WTC11 (cell line): ENCODE results near the gene CLUH. TPM values are rescaled to one million over a fixed set of nuclear protein-coding genes. Genes with fewer than 3 reads are reported as not detected.
A peak's percentile ranks its signal among the peaks of the same experiment; 100 is the strongest.

Experiments used
- ATAC-seq: fragments of 200-7000 bp; cut with Tn5 transposase; 2 replicates; pipeline ENCODE4 v1.10.0; 2021; ENCODE audit warnings: mild to moderate bottlenecking, moderate library complexity
- Bru-seq: library from RNA; stranded (reverse); fragments of 400-500 nt; gene quantifications from one replicate; lab custom pipeline; 2021; lab: Mats Ljungman, UMichigan
- CTCF ChIA-PET: fragments of 300-600 bp; sonication (Branson Sonifier 250); formaldehyde crosslinking; loops from one replicate; lab custom pipeline; 2021; ENCODE audit warnings: antibody characterized with exemption; lab: Charles Lee
- POLR2A ChIA-PET: fragments of 350-600 bp; sonication (Branson Sonifier 250); formaldehyde crosslinking; loops from one replicate; lab custom pipeline; 2021; ENCODE audit warnings: antibody characterized with exemption; lab: Charles Lee
- DNase-seq: peaks from one replicate; pipeline ENCODE4 v3.0.0; 2021; ENCODE audit warnings: low spot score
- H3K27ac Mint-ChIP-seq: 2 replicates; pipeline ENCODE4 v1.8.0; 2021; ENCODE audit warnings: mixed read lengths
- H3K27me3 Mint-ChIP-seq: 2 replicates; pipeline ENCODE4 v1.8.0; 2021; ENCODE audit warnings: low read depth, mild to moderate bottlenecking, moderate library complexity, mixed read lengths
- H3K36me3 Mint-ChIP-seq: 2 replicates; pipeline ENCODE4 v1.8.0; 2021; ENCODE audit warnings: mixed read lengths
- H3K4me1 Mint-ChIP-seq: 2 replicates; pipeline ENCODE4 v1.8.0; 2022; ENCODE audit warnings: mixed read lengths
- H3K4me3 Mint-ChIP-seq: 2 replicates; pipeline ENCODE4 v1.8.0; 2021; ENCODE audit warnings: mild to moderate bottlenecking, moderate library complexity, mixed read lengths
- H3K9me3 Mint-ChIP-seq: 2 replicates; pipeline ENCODE4 v1.8.0; 2021; ENCODE audit warnings: mixed read lengths
- CBFB ChIP-seq: sonication (generic); formaldehyde crosslinking; IDR thresholded peaks from 2 replicates; pipeline ENCODE4 v1.8.1; 2022; ENCODE audit warnings: mild to moderate bottlenecking, low read depth, missing genetic modification reagents
- CREM ChIP-seq: sonication (generic); formaldehyde crosslinking; IDR thresholded peaks from 2 replicates; pipeline ENCODE4 v1.8.1; 2022; ENCODE audit warnings: mild to moderate bottlenecking, missing genetic modification reagents, moderate library complexity
- E2F5 ChIP-seq: sonication (generic); formaldehyde crosslinking; IDR thresholded peaks from 2 replicates; pipeline ENCODE4 v1.8.1; 2022; ENCODE audit warnings: mild to moderate bottlenecking, moderate library complexity, missing genetic modification reagents
- ERG ChIP-seq: fragments of 250-450 bp; sonication (Bioruptor Pico); IDR thresholded peaks from 2 replicates; pipeline ENCODE4 v1.8.0; 2021; ENCODE audit warnings: mild to moderate bottlenecking
- FOXK1 ChIP-seq: sonication (generic); formaldehyde crosslinking; IDR thresholded peaks from 2 replicates; pipeline ENCODE4 v1.8.0; 2022; ENCODE audit warnings: mild to moderate bottlenecking, moderate library complexity, missing genetic modification reagents
- GABPB1 ChIP-seq: sonication (generic); formaldehyde crosslinking; IDR thresholded peaks from 2 replicates; pipeline ENCODE4 v1.8.1; 2023; ENCODE audit warnings: mild to moderate bottlenecking, missing genetic modification reagents
- KAT7 ChIP-seq: sonication (generic); formaldehyde crosslinking; IDR thresholded peaks from 2 replicates; pipeline ENCODE4 v1.8.1; 2023; ENCODE audit warnings: missing genetic modification reagents, mild to moderate bottlenecking, borderline replicate concordance
- NFE2L1 ChIP-seq: sonication (generic); formaldehyde crosslinking; IDR thresholded peaks from 2 replicates; pipeline ENCODE4 v1.8.1; 2023; ENCODE audit warnings: missing genetic modification reagents
- NR2C2 ChIP-seq: sonication (generic); formaldehyde crosslinking; IDR thresholded peaks from 2 replicates; pipeline ENCODE4 v1.8.0; 2022; ENCODE audit warnings: mild to moderate bottlenecking, missing genetic modification reagents
- SMAD4 ChIP-seq: sonication (generic); formaldehyde crosslinking; IDR thresholded peaks from 2 replicates; pipeline ENCODE4 v1.8.0; 2022; ENCODE audit warnings: mild to moderate bottlenecking, missing genetic modification reagents
- SP1 ChIP-seq: sonication (generic); formaldehyde crosslinking; conservative IDR thresholded peaks from 2 replicates; pipeline ENCODE4 v1.8.1; 2022; ENCODE audit warnings: missing genetic modification reagents
- USF2 ChIP-seq: sonication (generic); formaldehyde crosslinking; IDR thresholded peaks from 2 replicates; pipeline ENCODE4 v1.8.1; 2023; ENCODE audit warnings: mild to moderate bottlenecking, missing genetic modification reagents, moderate library complexity
- ZNF121 ChIP-seq: sonication (generic); formaldehyde crosslinking; IDR thresholded peaks from 2 replicates; pipeline ENCODE4 v1.8.0; 2023; ENCODE audit warnings: missing genetic modification reagents
- ZNF138 ChIP-seq: sonication (generic); formaldehyde crosslinking; conservative IDR thresholded peaks from 2 replicates; pipeline ENCODE4 v1.8.1; 2022; ENCODE audit warnings: mild to moderate bottlenecking, moderate library complexity, missing genetic modification reagents
- ZNF263 ChIP-seq: sonication (generic); formaldehyde crosslinking; IDR thresholded peaks from 2 replicates; pipeline ENCODE4 v1.8.1; 2022; ENCODE audit warnings: low read depth, mild to moderate bottlenecking, moderate library complexity, missing genetic modification reagents
- long read RNA-seq, 3 experiments: library from RNA in 1 of 3; library from capped mRNA in 1 of 3; library from polyadenylated mRNA in 1 of 3; unstranded in 2 of 3; stranded (forward) in 1 of 3; transcript quantifications; one replicate each; pipeline ENCODE4 v2.0.0, GENCODE V29; 2021
- total RNA-seq: library from RNA; stranded (reverse); gene quantifications from 3 replicates; pipeline ENCODE4 v1.2.3, GENCODE V29; 2021
- TF ChIP-seq, protein P1 (sequence below): sonication (generic); formaldehyde crosslinking; IDR thresholded peaks from 2 replicates; pipeline ENCODE4 v1.8.0; 2022; ENCODE audit warnings: mild to moderate bottlenecking, missing genetic modification reagents
- TF ChIP-seq, protein P2 (sequence below): sonication (generic); formaldehyde crosslinking; IDR thresholded peaks from 2 replicates; pipeline ENCODE4 v1.8.0; 2022; ENCODE audit warnings: mild to moderate bottlenecking, missing genetic modification reagents
- TF ChIP-seq, protein P3 (sequence below): sonication (generic); formaldehyde crosslinking; IDR thresholded peaks from 2 replicates; pipeline ENCODE4 v1.8.1; 2023; ENCODE audit warnings: mild to moderate bottlenecking, missing genetic modification reagents

Gene CLUH, protein sequence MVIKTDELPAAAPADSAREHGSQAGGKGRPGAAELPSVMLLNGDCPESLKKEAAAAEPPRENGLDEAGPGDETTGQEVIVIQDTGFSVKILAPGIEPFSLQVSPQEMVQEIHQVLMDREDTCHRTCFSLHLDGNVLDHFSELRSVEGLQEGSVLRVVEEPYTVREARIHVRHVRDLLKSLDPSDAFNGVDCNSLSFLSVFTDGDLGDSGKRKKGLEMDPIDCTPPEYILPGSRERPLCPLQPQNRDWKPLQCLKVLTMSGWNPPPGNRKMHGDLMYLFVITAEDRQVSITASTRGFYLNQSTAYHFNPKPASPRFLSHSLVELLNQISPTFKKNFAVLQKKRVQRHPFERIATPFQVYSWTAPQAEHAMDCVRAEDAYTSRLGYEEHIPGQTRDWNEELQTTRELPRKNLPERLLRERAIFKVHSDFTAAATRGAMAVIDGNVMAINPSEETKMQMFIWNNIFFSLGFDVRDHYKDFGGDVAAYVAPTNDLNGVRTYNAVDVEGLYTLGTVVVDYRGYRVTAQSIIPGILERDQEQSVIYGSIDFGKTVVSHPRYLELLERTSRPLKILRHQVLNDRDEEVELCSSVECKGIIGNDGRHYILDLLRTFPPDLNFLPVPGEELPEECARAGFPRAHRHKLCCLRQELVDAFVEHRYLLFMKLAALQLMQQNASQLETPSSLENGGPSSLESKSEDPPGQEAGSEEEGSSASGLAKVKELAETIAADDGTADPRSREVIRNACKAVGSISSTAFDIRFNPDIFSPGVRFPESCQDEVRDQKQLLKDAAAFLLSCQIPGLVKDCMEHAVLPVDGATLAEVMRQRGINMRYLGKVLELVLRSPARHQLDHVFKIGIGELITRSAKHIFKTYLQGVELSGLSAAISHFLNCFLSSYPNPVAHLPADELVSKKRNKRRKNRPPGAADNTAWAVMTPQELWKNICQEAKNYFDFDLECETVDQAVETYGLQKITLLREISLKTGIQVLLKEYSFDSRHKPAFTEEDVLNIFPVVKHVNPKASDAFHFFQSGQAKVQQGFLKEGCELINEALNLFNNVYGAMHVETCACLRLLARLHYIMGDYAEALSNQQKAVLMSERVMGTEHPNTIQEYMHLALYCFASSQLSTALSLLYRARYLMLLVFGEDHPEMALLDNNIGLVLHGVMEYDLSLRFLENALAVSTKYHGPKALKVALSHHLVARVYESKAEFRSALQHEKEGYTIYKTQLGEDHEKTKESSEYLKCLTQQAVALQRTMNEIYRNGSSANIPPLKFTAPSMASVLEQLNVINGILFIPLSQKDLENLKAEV (N-terminal part only)
- total RNA-seq (79.8 to 105 TPM (median 83.1 TPM) in 3 replicates), Bru-seq, nascent RNA (percentile 54 among the genes with signal in this experiment)
- long read RNA-seq, experiment 1, full-length matches to known transcripts, result 58 of 296 reads
- long read RNA-seq, experiment 1, partial matches to known transcripts, result 106 of 296 reads
- long read RNA-seq, experiment 1, other reads (novel, unspliced or antisense), result 132 of 296 reads
- long read RNA-seq, experiment 2, partial matches to known transcripts, result 39 of 67 reads
- long read RNA-seq, experiment 2, other reads (novel, unspliced or antisense), result 28 of 67 reads
- long read RNA-seq, experiment 3, partial matches to known transcripts, result 0 of 3 reads
- long read RNA-seq, experiment 3, other reads (novel, unspliced or antisense), result 3 of 3 reads

DNA sequence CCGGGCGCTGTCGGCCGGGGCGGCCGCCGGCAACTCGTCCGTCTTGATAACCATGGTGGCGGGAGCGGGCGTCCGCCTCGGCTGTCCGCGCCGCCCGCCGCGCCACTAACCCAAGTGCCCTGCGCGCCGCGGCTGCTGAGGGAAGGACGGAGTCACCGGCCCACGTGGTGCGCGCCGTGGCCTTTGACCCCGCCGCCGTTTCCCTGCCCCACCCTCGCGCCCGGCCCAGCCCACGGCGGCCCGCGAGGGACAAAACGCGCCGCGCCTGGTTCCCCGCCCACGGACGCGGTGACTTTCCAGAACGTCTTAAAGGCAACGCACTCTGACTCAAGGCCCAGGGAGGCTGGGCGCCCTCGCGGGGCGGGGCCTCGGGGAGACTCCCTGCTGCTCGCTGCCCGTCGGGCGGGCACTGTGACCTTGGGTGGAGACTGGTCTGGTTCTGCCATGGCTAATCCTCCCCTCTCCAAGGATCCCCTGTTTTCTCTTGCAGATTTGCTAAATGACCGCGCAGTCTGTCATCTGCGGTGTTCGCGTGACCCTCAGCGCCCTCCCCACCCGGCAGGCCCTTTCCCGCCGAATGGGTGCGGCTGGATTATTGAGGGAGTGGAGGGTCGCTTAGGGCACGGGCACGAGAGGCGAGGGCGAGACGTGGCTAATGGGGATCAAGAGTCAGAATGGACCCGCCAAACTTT is at the start of gene CLUH:
CLUH (minus strand) TSS at position 157 of the 692 bp plus-strand sequence; CDS start at position 54, 103 bp downstream.
- peak; percentile 88 for TF ChIP-seq NR2C2 (CRISPR knock-in tag)
- no peak for TF ChIP-seq ZNF121 (CRISPR knock-in tag)
- TF ChIP-seq ERG (CRISPR knock-in tag), result no peak
- peak; percentile 25 for TF ChIP-seq GABPB1 (CRISPR knock-in tag)
- peak; percentile 58 for TF ChIP-seq SP1
- TF ChIP-seq ZNF263 (CRISPR knock-in tag), result peak; percentile 28; the same call in 1 of the 2 replicates
- no peak for TF ChIP-seq E2F5 (CRISPR knock-in tag)
- 0 out of 2 replicates have a peak, but pooled peaks have one; percentile 47 for TF ChIP-seq NFE2L1 (CRISPR knock-in tag)
- peak; percentile 93 for TF ChIP-seq USF2
- peak; percentile 64 for TF ChIP-seq FOXK1 (CRISPR knock-in tag)
- no peak for TF ChIP-seq SMAD4
- 0 out of 2 replicates have a peak, but pooled peaks have one; percentile 15 for TF ChIP-seq CREM
- TF ChIP-seq CBFB (CRISPR knock-in tag), result 0 out of 2 replicates have a peak, but pooled peaks have one; percentile 77
- 0 out of 2 replicates have a peak, but pooled peaks have one; percentile 28 for TF ChIP-seq ZNF138
- TF ChIP-seq, protein P1, sequence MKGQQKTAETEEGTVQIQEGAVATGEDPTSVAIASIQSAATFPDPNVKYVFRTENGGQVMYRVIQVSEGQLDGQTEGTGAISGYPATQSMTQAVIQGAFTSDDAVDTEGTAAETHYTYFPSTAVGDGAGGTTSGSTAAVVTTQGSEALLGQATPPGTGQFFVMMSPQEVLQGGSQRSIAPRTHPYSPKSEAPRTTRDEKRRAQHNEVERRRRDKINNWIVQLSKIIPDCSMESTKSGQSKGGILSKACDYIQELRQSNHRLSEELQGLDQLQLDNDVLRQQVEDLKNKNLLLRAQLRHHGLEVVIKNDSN, result peak; percentile 90
- TF ChIP-seq, protein P2, sequence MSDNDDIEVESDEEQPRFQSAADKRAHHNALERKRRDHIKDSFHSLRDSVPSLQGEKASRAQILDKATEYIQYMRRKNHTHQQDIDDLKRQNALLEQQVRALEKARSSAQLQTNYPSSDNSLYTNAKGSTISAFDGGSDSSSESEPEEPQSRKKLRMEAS, result peak; percentile 27; the same call in 1 of the 2 replicates
- TF ChIP-seq, protein P3, sequence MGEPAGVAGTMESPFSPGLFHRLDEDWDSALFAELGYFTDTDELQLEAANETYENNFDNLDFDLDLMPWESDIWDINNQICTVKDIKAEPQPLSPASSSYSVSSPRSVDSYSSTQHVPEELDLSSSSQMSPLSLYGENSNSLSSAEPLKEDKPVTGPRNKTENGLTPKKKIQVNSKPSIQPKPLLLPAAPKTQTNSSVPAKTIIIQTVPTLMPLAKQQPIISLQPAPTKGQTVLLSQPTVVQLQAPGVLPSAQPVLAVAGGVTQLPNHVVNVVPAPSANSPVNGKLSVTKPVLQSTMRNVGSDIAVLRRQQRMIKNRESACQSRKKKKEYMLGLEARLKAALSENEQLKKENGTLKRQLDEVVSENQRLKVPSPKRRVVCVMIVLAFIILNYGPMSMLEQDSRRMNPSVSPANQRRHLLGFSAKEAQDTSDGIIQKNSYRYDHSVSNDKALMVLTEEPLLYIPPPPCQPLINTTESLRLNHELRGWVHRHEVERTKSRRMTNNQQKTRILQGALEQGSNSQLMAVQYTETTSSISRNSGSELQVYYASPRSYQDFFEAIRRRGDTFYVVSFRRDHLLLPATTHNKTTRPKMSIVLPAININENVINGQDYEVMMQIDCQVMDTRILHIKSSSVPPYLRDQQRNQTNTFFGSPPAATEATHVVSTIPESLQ (CRISPR knock-in tag), result 0 out of 2 replicates have a peak, but pooled peaks have one; percentile 31
- TF ChIP-seq KAT7 (CRISPR knock-in tag), result peak; percentile 51; the same call in 1 of the 2 replicates
- ATAC-seq (peak; percentile 38), DNase-seq (peak; percentile 62)
- no peaks in the 10 kb centered on the region for H3K36me3 Mint-ChIP-seq
- H3K9me3 Mint-ChIP-seq, result no peaks in the 10 kb centered on the region
- H3K27ac Mint-ChIP-seq, result peak within 1 kb of the TSS; percentile 88
- ChIA-PET CTCF (interaction anchor here (1.1 to 2.0 kb wide), 4 partner anchors 12 to 66 kb away, joined by 4 to 10 read pairs (median 6); partner anchors contain the start of gene CCDC92B), POLR2A (no interaction called here)
- H3K27me3 Mint-ChIP-seq, result peaks cover 7% of the 10 kb centered on the region
- H3K4me3 Mint-ChIP-seq, result peak within 1 kb of the TSS; percentile 76
- peaks cover 36% of the 10 kb centered on the region for H3K4me1 Mint-ChIP-seq
